Esophagus squamous epithelium (tissue), 5 donors: Measurements from ENCODE around the gene PLPP4. TPM values are rescaled to one million over a fixed set of nuclear protein-coding genes. Genes with fewer than 3 reads are reported as not detected.

Experiments used
- DNase-seq: peaks from one replicate; lab custom pipeline; 2025; lab: John Stamatoyannopoulos, UW
- H3K27ac ChIP-seq, 4 donors: fragments of 200-600 bp; sonication (generic); one replicate each; pipeline ENCODE4 v1.5.1; 2016 to 2019; ENCODE audit warnings: mild to moderate bottlenecking in 1 of 4
- H3K27me3 ChIP-seq, 4 donors: fragments of 200-600 bp; sonication (generic); 1 replicate in 3 of 4; 2 replicates in 1 of 4; pipeline versions ENCODE4 v1.5.1 to v1.6.0; 2017 to 2021; ENCODE audit warnings: antibody characterized with exemption in 1 of 4
- H3K36me3 ChIP-seq, 3 donors: fragments of 200-600 bp; sonication (generic); one replicate each; pipeline ENCODE4 v1.5.1; 2016 to 2019
- H3K4me1 ChIP-seq, 3 donors: fragments of 200-600 bp; sonication (generic); one replicate each; pipeline ENCODE4 v1.5.1; 2017 to 2019
- H3K4me3 ChIP-seq, 4 donors: fragments of 200-600 bp; sonication (generic); 1 replicate in 3 of 4; 2 replicates in 1 of 4; pipeline ENCODE4 v1.5.1; 2016 to 2019; ENCODE audit warnings: mild to moderate bottlenecking in 2 of 4, moderate library complexity in 1 of 4
- H3K9me3 ChIP-seq, 3 donors: fragments of 200-600 bp; sonication (generic); one replicate each; pipeline ENCODE4 v1.5.1; 2016 to 2019
- POLR2A ChIP-seq, 4 donors: fragments of 450-650 bp; IDR thresholded peaks; one replicate each; pipeline ENCODE4 v1.6.1; 2017; ENCODE audit warnings: antibody characterized with exemption in 4 of 4, mild to moderate bottlenecking in 4 of 4, moderate library complexity in 3 of 4
- WGBS, 2 donors: methylation state at CpG; one replicate each; pipeline ENCODE4 v1.1.5; 2018; 5-methylcytosine and 5-hydroxymethylcytosine counted together
- intact Hi-C: fragments of 100-400 bp; cut with DNase I; formaldehyde crosslinking; loops from one replicate; pipeline ENCODE4 v1.15.0; 2022
- total RNA-seq, 4 donors: library from RNA; depleted of rRNA; stranded (reverse); fragments of >200 nt; gene quantifications; one replicate each; pipeline ENCODE4 v1.1.0, GENCODE V29; 2016
- TF ChIP-seq, protein P1 (sequence below), 6 experiments: fragments of 450-650 bp in 4 of 6; fragments of 200-600 bp in 2 of 6; sonication (generic) in 2 of 6; IDR thresholded peaks; one replicate each; pipeline ENCODE4 v1.5.1; 2016 to 2019; ENCODE audit warnings: antibody characterized with exemption in 6 of 6, mild to moderate bottlenecking in 4 of 6, moderate library complexity in 4 of 6
- donor health status: DM: yes; HTN: yes; CAD: no.

Gene PLPP4
- total RNA-seq, 4 donors from 2014 or later: 0.38 to 0.49 TPM; not detected in 2

DNA sequence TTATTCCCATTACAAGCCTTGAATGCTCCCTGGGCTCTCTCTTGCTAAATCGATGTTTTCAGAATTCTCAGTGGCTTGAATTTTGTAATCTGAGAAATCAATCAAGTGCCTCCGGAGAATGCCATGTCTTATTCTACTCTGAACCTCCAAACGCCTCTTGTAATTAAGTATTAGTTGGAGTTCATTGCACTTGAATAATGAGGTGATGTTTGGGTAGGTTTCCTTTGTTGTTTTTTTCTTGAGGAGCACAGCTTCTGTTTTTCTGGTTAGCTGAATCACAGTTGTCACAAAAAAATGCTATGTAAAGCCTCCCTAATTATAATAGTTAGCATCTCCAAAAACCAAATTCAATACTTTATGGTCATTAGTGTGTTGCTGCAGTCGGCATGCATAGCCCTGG, 100.3 kb downstream of the PLPP4 start:
- peaks cover 0 to 14% (median 0%) of the 10 kb centered on the region in 3 donors for H3K9me3 ChIP-seq
- TF ChIP-seq, protein P1, sequence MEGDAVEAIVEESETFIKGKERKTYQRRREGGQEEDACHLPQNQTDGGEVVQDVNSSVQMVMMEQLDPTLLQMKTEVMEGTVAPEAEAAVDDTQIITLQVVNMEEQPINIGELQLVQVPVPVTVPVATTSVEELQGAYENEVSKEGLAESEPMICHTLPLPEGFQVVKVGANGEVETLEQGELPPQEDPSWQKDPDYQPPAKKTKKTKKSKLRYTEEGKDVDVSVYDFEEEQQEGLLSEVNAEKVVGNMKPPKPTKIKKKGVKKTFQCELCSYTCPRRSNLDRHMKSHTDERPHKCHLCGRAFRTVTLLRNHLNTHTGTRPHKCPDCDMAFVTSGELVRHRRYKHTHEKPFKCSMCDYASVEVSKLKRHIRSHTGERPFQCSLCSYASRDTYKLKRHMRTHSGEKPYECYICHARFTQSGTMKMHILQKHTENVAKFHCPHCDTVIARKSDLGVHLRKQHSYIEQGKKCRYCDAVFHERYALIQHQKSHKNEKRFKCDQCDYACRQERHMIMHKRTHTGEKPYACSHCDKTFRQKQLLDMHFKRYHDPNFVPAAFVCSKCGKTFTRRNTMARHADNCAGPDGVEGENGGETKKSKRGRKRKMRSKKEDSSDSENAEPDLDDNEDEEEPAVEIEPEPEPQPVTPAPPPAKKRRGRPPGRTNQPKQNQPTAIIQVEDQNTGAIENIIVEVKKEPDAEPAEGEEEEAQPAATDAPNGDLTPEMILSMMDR (IDR thresholded peaks at IDR 0.05): no peak
- TF ChIP-seq POLR2A (IDR thresholded peaks at IDR 0.05): no peak
- H3K4me1 ChIP-seq: no peaks in the 10 kb centered on the region
- 35 to 44% methylated on average over 4 of the region's 4 CpGs for WGBS, 2 donors
- no peak overlapping the region for H3K27ac ChIP-seq
- no peaks in the 10 kb centered on the region for H3K27me3 ChIP-seq
- intact Hi-C loops: no loop called here
- no peak for DNase-seq
- H3K36me3 ChIP-seq: no peaks in the 10 kb centered on the region
- no peak overlapping the region for H3K4me3 ChIP-seq

DNA sequence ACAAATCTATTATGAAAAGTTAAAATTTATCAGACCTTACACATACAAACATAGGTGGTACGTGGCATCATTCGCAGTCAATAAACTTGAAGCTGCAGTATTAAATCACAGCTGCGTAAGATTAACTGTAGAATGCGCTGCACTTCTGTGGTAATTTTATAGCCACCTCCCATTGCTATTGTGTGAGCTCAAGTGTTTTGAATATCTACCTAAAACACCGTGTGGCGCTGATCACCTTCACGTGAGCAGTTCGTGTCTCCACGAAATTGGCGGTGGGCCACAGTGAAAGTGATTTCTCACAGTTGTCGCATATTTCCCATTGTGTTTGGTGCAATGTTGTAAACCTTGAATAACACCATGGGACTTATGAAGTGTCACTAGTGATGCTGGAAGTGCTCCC, 102.8 kb downstream of the PLPP4 start:
- Histone ChIP-seq H3K36me3 (no peaks in the 10 kb centered on the region), H3K27me3 (no peaks in the 10 kb centered on the region), H3K4me1 (no peaks in the 10 kb centered on the region), H3K4me3 (no peak overlapping the region), H3K27ac (no peak overlapping the region), H3K9me3 (no peaks in the 10 kb centered on the region)
- no peak for DNase-seq
- intact Hi-C loops: no loop called here
- WGBS, 2 donors: 80 to 89% methylated on average over 11 of the region's 11 CpGs
- TF ChIP-seq, protein P1 (IDR thresholded peaks at IDR 0.05): no peak
- no peak for TF ChIP-seq POLR2A (IDR thresholded peaks at IDR 0.05)

DNA sequence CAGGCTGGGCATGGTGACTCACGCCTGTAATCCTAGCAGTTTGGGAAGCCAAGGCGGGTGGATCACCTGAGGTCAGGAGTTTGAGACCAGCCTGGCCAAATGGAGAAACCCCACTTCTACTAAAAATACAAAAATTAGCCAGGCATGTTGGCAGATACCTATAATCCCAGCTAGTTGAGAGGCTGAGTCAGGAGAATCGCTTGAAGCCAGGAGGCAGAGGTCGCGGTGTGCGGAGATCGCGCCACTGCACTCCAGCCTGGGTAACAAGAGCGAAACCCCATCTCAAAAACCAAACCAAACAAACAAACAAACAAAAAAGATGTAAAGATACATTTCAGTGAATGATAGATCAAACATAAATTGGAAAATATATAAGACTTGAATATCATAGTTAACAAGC, 105.9 kb downstream of the PLPP4 start:
- Histone ChIP-seq H3K27ac (no peak overlapping the region), H3K4me1 (no peaks in the 10 kb centered on the region), H3K27me3 (no peaks in the 10 kb centered on the region), H3K36me3 (no peaks in the 10 kb centered on the region), H3K4me3 (no peak overlapping the region), H3K9me3 (no peaks in the 10 kb centered on the region)
- DNase-seq: no peak
- WGBS, 2 donors: 90 to 93% methylated on average over 9 of the region's 9 CpGs
- TF ChIP-seq, protein P1 (IDR thresholded peaks at IDR 0.05): no peak
- TF ChIP-seq POLR2A (IDR thresholded peaks at IDR 0.05): no peak
- intact Hi-C loops: no loop called here

DNA sequence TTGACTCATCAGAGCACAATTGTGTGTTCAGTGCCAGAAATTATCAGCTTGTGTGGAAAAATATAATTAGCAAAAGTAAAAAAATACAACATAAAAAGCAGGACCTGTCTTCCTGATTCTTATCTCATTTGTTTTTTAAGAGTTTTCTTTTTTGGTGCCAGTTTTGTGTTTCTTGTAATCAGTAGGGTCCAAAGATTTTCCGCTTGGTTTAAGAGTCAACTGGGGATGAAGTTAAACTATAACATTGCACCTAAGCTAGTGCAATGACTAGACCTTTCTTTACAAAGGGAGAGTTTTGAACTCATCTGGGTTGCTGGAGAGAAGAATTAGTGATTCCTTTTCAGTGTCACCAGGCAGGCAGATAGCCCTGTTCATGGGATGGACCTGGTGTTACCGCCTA, 113.4 kb downstream of the PLPP4 start:
- TF ChIP-seq, protein P1 (IDR thresholded peaks at IDR 0.05): no peak
- TF ChIP-seq POLR2A (IDR thresholded peaks at IDR 0.05): no peak
- intact Hi-C loops: no loop called here
- Histone ChIP-seq H3K27me3 (no peaks in the 10 kb centered on the region), H3K36me3 (no peaks in the 10 kb centered on the region), H3K4me3 (no peak overlapping the region), H3K4me1 (no peaks in the 10 kb centered on the region), H3K9me3 (no peaks in the 10 kb centered on the region), H3K27ac (no peak overlapping the region)
- WGBS, 2 donors: 82 to 100% methylated on average over 2 of the region's 2 CpGs
- no peak for DNase-seq

DNA sequence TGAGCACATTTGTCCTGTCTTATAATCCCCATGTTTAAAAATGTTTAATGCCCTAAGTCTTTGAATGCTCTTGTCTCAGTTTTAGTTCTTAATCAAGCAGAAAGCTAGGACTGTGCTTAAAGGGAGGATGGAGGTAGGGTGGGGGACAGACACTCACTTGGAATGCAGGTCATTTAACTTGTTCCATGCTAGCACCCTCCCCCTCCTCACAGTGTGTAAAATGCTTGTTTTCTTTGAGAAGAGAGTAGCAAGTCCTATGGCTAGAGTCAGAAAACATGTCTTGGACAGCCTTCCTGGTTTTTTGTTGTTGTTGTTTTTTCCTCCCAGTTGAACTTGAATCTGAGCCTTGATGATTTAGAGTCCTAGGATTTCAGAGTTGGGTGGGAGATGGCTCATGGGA, 114.2 kb downstream of the PLPP4 start:
- Histone ChIP-seq H3K27ac (no peak overlapping the region), H3K4me3 (no peak overlapping the region), H3K9me3 (no peaks in the 10 kb centered on the region), H3K27me3 (no peaks in the 10 kb centered on the region), H3K4me1 (no peaks in the 10 kb centered on the region), H3K36me3 (no peaks in the 10 kb centered on the region)
- DNase-seq: no peak
- TF ChIP-seq, protein P1 (IDR thresholded peaks at IDR 0.05): no peak
- intact Hi-C loops: no loop called here
